Fibroblast of lung (primary cell): ENCODE data around the gene ZSCAN9. TPM values are rescaled to one million over a fixed set of nuclear protein-coding genes. Genes with fewer than 3 reads are reported as not detected.

Source experiments
- DNase-seq, 2 donors: peaks; one replicate each; pipeline versions ENCODE4 v3.0.0 to v3.0.0-alpha.2; 2010; ENCODE audit warnings: low read depth in 2 of 2
- H2AFZ ChIP-seq: 2 replicates; pipeline ENCODE4 v1.5.1; 2012; ENCODE audit warnings: low read length, control low read depth, inconsistent platforms
- H3K27ac ChIP-seq: 2 replicates; pipeline ENCODE4 v1.5.1; 2011; ENCODE audit warnings: low read length, control low read depth; ENCODE audit not compliant: insufficient read depth
- H3K27me3 ChIP-seq: 2 replicates; pipeline ENCODE4 v1.5.1; 2011; ENCODE audit warnings: mild to moderate bottlenecking, low read length; ENCODE audit not compliant: control insufficient read depth, insufficient read depth
- H3K36me3 ChIP-seq: 2 replicates; pipeline ENCODE4 v1.5.1; 2011; ENCODE audit warnings: low read length; ENCODE audit not compliant: control insufficient read depth, insufficient read depth
- H3K4me1 ChIP-seq: 2 replicates; pipeline ENCODE4 v1.5.1; 2011; ENCODE audit warnings: low read length; ENCODE audit not compliant: control insufficient read depth, insufficient read depth; ENCODE audit errors: extremely low read depth
- H3K4me2 ChIP-seq: 2 replicates; pipeline ENCODE4 v1.5.1; 2011; ENCODE audit warnings: low read length, control low read depth; ENCODE audit not compliant: insufficient read depth; ENCODE audit errors: extremely low read depth
- H3K4me3 ChIP-seq, 4 experiments: fragments of 200-600 bp in 1 of 4; sonication (generic) in 1 of 4; replicated peaks in 1 of 4; 2 replicates each; pipeline ENCODE4 v1.5.1; 2011 to 2016; ENCODE audit warnings: low read length in 4 of 4, low read depth in 3 of 4, mild to moderate bottlenecking in 3 of 4, control low read depth in 2 of 4, inconsistent platforms in 1 of 4, mixed read lengths in 1 of 4; ENCODE audit not compliant: insufficient read depth in 1 of 4; ENCODE audit errors: control extremely low read depth in 1 of 4
- H3K79me2 ChIP-seq: 2 replicates; pipeline ENCODE4 v1.5.1; 2012; ENCODE audit warnings: mild to moderate bottlenecking, low read length, inconsistent platforms; ENCODE audit not compliant: control insufficient read depth, insufficient read depth
- H3K9ac ChIP-seq: 2 replicates; pipeline ENCODE4 v1.5.1; 2011; ENCODE audit warnings: mild to moderate bottlenecking, low read length, control low read depth; ENCODE audit not compliant: insufficient read depth
- H3K9me3 ChIP-seq: 2 replicates; pipeline ENCODE4 v1.5.1; 2012; ENCODE audit warnings: low read depth, low read length; ENCODE audit not compliant: control insufficient read depth, insufficient read depth
- H4K20me1 ChIP-seq: 2 replicates; pipeline ENCODE4 v1.5.1; 2011; ENCODE audit warnings: low read length; ENCODE audit not compliant: control insufficient read depth, insufficient read depth; ENCODE audit errors: extremely low read depth
- CTCF ChIP-seq, 2 donors: IDR thresholded peaks in 1 of 2; conservative IDR thresholded peaks in 1 of 2; 1 replicate in 1 of 2; 2 replicates in 1 of 2; pipeline ENCODE4 v1.5.1; 2011 to 2012; ENCODE audit warnings: low read length in 2 of 2, control low read depth in 1 of 2, inconsistent platforms in 1 of 2, low read depth in 1 of 2, mild to moderate bottlenecking in 1 of 2
- EZH2 ChIP-seq: IDR thresholded peaks from 2 replicates; pipeline ENCODE4 v1.5.1; 2012; ENCODE audit warnings: low read length, control low read depth, mild to moderate bottlenecking; ENCODE audit errors: missing control alignments
- polyA minus RNA-seq: library from RNA; depleted of rRNA, polyadenylated mRNA; stranded (reverse); fragments of >200 nt; gene quantifications from 2 replicates; pipeline ENCODE4 v1.2.3, GENCODE V29; 2011; ENCODE audit warnings: low replicate concordance
- polyA plus RNA-seq, 2 donors: library from polyadenylated mRNA; depleted of rRNA in 1 of 2; stranded (reverse) in 1 of 2; unstranded in 1 of 2; fragments of >200 nt; gene quantifications; 2 replicates each; pipeline ENCODE4 v1.2.1, GENCODE V29; 2011 to 2012; ENCODE audit warnings: missing spikeins in 1 of 2
- total RNA-seq: library from RNA; depleted of rRNA; stranded (reverse); fragments of >200 nt; gene quantifications from 2 replicates; pipeline ENCODE4 v1.2.1, GENCODE V29; 2014

The ZSCAN9 gene
- total RNA-seq (9.5 and 11.6 TPM in 2 replicates), polyA plus RNA-seq (10.3 and 11.3 TPM in 2 replicates), polyA minus RNA-seq (3.7 and 11.9 TPM in 2 replicates)
- 6.4 TPM in 2 replicates for polyA plus RNA-seq (2012)

GRCh38 chr6:28225056-28225834 lies at the start of gene ZSCAN9:
TSS of gene ZSCAN9 (plus strand) at chr6:28225275. CDS start at chr6:28227085, 1,810 bp downstream.
- peak within 1 kb of the TSS; percentile 86 for H3K4me2 ChIP-seq
- H4K20me1 ChIP-seq, result no peaks in the 10 kb centered on the region
- peak within 1 kb of the TSS; percentile 71 to 93 (median 80) for H3K4me3 ChIP-seq
- peak; percentile 88 to 93 for DNase-seq
- H3K4me1 ChIP-seq, result peaks cover 2% of the 10 kb centered on the region
- H3K9me3 ChIP-seq, result no peaks in the 10 kb centered on the region
- TF ChIP-seq CTCF (conservative IDR thresholded peaks at IDR 0.05 in 1 of 2, IDR thresholded peaks at IDR 0.05 in 1 of 2; ENCODE audit: low read depth in 1 of 2, low read length in 2 of 2) (no peak), EZH2 (no peak)
- H3K27me3 ChIP-seq, result no peaks in the 10 kb centered on the region
- H3K27ac ChIP-seq, result peak within 1 kb of the TSS; percentile 69
- H3K9ac ChIP-seq, result peak within 1 kb of the TSS; percentile 69
- H3K79me2 ChIP-seq, result peaks cover 11% of the 10 kb centered on the region
- peaks cover 12% of the 10 kb centered on the region for H3K36me3 ChIP-seq
- peak within 1 kb of the TSS; percentile 90 for H2AFZ ChIP-seq

- Histone ChIP-seq H3K27ac (no peak overlapping the region), H3K4me1 (no peaks in the 10 kb centered on the region), H3K9me3 (no peaks in the 10 kb centered on the region), H3K27me3 (no peaks in the 10 kb centered on the region), H3K36me3 (no peaks in the 10 kb centered on the region), H3K4me2 (no peak overlapping the region), H2AFZ (no peak overlapping the region), H3K79me2 (no peaks in the 10 kb centered on the region), H4K20me1 (no peaks in the 10 kb centered on the region), H3K4me3 (no peak overlapping the region), H3K9ac (no peak overlapping the region)
- TF ChIP-seq CTCF (conservative IDR thresholded peaks at IDR 0.05 in 1 of 2, IDR thresholded peaks at IDR 0.05 in 1 of 2; ENCODE audit: low read depth in 1 of 2, low read length in 2 of 2) (no peak), EZH2 (no peak)
- no peak for DNase-seq
Measured at GRCh38 chr6:28176373-28176772, 48.7 kb upstream of the ZSCAN9 start.

DNA sequence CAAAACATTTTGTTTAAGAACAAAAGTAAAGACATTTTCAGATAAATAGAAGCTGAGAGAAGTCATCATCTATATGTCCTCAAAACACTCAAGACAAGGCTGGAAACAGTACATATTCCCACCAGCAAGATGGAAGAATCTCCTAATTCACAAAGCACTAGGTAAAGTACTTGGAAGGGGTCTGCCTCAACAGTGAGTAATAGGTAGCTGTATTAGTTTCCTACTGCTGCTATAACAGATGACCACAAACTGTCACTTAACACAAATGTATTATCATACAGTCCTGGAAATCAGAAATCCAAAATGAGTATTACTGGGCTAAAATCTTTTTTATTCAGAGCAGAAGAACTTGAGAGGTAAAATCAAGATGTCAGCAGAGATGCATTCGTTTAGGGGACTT lies 42.8 kb upstream of the ZSCAN9 start:
- Histone ChIP-seq H3K36me3 (no peaks in the 10 kb centered on the region), H3K27ac (no peak overlapping the region)
- DNase-seq, result no peak

More for the DNA sequence above, 42.8 kb upstream of the ZSCAN9 start:
- no peaks in the 10 kb centered on the region for H4K20me1 ChIP-seq
- H2AFZ ChIP-seq, result no peak overlapping the region
- H3K4me1 ChIP-seq, result no peaks in the 10 kb centered on the region
- no peak overlapping the region for H3K9ac ChIP-seq
- TF ChIP-seq CTCF (conservative IDR thresholded peaks at IDR 0.05 in 1 of 2, IDR thresholded peaks at IDR 0.05 in 1 of 2; ENCODE audit: low read depth in 1 of 2, low read length in 2 of 2) (no peak), EZH2 (no peak)
- no peaks in the 10 kb centered on the region for H3K79me2 ChIP-seq
- H3K4me2 ChIP-seq, result no peak overlapping the region
- H3K4me3 ChIP-seq, result no peak overlapping the region
- H3K9me3 ChIP-seq, result no peaks in the 10 kb centered on the region
- H3K27me3 ChIP-seq, result no peaks in the 10 kb centered on the region
